D341Med (cell line): ENCODE measurements around the gene KIF25.

Source experiments
- DNase-seq: peaks from one replicate; pipeline ENCODE4 v3.0.0; 2012; ENCODE audit warnings: low spot score

KIF25 gene

DNA sequence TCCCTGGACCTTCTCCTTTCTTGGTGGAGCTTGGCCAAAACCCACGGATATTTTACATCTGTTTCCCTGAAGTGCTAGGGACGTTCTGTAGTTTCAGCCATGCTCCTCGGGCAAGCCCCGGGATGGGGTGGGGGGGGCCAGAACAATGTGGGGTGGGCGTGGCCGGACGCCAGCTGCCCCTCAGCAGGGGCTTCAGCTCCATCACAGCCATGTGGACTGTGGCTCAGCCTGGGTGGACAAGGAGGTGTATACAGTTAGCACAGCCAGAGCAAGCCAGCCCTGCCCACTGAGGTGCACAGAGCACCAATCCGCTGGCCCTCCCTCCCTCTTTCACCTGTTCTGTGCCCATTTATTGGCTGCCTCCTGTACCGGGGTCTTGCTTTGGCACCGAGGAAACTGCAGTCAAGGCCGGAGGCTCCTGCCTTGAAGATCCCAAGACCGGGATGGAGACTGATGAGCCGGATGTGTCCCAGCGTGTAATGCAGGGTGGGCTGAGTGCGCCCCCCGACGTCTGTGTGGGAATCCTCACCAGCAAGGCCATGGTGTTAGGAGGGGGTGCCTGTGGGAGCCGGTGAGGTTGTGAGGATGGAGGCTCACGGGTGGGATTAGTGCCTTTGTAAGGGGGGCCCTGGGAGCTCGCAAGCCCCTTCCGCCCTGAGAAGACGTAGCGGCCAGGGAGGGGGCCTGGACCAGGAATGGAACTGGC, 53.6 kb downstream of the KIF25 start:
- DNase-seq = no peak

DNA sequence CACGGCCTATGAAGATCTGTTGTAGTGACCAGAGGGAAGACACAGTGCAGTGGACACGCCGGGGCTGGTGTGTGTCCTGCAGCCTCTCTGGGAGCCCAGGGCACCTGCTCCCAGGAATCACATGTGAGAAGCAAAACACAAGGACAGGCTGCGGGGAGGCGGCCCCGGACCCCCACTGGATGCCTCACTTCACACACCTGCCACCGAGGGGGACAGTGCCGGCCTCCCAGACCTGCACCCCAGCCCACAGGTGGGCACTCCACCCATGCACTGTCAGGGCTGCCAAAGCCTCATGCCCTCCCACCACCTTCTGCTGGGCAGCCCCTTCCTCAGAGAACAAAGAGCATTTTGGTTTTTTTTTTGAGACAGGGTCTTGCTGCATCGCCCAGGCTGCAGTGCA, 54.2 kb downstream of the KIF25 start:
- no peak for DNase-seq

DNA sequence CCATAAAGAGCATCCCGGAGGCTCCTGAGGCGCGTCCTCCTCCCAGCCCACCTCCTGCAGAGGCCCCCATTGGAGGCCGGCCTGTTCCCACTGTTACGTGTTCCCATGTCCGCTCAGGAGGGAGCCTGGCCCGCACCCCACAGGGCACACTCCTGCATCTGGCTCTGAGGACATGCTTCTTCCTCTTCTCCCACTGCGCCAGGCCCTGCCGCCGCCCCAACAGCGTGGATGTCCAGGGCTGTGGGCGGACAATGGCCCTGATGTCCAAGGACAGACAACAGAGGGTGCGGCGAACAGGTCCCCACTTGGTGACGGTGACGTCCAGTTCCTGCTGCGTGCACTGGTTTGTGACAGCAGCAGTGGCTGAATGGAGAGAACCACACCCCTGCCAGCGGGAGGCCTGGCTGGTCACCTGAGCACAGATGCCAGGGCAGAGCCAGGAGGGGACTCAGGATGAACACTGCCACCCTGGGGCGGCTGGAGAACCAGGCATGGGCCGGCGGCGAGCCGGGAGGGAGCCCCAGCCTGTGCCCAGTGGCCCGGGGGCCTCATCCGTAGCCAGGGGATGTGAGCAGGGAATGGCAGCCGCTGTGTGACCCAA, 54.9 kb downstream of the KIF25 start:
- DNase-seq = no peak

DNA sequence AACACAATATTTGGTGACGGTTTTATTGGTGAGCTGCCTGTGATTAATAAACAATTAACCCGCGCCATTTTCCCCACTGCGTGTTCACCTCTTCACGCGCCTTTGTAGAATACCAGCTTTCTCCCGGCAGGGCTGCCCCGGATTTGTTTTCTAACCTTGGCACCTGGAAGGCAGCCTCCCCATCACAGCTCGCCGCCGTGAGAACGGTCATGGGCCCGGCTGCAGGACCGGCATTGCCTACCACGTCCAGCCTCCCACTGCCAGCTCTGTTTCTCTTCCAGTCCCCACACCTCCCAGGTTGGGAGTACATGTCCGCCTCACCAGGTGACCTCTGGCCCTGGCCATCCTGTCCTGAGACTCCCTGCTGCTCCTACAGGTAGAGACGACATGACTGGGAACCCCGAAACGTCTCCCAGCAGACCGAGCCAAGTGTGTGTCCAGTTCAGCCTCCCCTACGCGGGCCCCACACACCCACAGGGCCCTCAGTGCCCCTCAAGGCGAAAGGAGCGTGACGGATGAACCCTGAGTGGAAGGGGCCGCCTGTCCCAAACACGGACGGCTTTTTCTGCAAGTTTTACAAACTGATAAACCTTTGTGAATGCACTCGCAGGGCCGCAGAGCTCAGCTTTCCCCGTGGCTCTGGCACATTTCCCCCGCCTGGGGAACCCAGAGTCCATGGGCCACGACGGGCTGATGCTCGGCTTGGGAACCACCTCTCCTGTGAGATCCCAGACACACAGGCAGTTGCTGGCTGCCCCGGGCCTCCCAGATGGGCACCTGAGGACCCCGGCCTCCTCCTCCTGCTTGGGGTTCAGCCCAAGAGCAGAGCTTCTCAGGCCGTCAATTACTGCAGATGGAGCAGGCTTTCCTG, 55.9 kb downstream of the KIF25 start:
- DNase-seq = no peak

DNA sequence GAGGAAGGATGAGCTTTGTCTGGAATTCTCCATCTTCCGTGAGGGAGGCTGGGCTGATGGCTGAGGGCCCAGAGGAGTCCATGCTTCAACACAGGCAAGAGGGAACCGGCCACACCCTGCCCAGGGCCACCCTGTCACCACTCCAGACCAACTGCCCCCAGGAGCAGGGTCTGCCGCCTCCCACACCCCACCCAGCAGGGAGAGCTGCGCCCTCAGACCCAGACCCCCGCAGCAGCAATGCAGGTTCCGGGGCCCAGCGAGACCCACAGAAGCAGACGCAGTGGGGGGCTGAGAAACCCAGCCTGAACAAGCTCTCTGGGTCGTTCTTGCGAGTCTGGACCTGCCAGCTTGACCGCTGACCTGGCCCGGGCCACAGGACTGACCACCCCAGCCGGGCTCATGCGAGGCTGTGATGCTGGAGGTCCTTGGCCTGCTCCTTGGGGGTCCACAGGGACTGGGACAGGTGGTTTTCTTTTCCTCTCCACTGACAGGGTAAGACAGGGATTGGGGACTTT, 56.5 kb downstream of the KIF25 start:
- DNase-seq = no peak

GRCh38 chr6:168054765-168055560, 57.5 kb downstream of the KIF25 start:
- no peak for DNase-seq

GRCh38 chr6:168055696-168056489, 58.4 kb downstream of the KIF25 start:
- no peak for DNase-seq

DNA sequence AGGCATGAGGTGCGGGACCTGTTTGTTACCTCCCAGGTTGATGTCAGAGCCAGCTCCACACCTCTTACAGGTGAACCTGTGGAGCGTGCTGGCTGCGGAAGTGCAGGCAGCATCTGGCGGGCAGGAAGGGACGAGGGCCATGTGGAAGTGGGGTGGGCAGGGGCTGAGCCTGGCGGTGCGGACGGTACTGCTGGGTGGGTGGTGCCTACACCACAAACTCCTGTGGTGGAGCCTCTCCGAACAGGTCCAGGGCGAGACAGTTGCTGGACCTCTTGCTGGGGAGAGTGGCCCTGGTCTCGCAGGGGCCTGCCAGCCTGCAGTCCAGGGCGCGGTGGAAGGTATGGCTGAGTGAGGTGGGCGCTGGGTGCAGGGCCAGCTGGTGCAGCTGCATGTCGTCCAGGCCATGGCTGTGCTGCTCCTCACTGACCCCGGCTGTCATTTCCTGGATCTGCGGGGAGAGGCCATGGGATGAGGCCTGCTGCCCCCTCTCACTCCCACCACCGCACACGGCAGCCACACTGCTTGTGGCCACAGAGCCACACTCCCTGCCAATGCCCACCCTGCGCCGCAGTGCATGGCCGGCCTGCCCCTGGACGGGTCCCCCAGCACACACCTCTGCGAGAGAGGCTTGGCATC, 59.5 kb downstream of the KIF25 start:
- DNase-seq = no peak

GRCh38 chr6:168057836-168058235, 60.4 kb downstream of the KIF25 start:
- no peak for DNase-seq

DNA sequence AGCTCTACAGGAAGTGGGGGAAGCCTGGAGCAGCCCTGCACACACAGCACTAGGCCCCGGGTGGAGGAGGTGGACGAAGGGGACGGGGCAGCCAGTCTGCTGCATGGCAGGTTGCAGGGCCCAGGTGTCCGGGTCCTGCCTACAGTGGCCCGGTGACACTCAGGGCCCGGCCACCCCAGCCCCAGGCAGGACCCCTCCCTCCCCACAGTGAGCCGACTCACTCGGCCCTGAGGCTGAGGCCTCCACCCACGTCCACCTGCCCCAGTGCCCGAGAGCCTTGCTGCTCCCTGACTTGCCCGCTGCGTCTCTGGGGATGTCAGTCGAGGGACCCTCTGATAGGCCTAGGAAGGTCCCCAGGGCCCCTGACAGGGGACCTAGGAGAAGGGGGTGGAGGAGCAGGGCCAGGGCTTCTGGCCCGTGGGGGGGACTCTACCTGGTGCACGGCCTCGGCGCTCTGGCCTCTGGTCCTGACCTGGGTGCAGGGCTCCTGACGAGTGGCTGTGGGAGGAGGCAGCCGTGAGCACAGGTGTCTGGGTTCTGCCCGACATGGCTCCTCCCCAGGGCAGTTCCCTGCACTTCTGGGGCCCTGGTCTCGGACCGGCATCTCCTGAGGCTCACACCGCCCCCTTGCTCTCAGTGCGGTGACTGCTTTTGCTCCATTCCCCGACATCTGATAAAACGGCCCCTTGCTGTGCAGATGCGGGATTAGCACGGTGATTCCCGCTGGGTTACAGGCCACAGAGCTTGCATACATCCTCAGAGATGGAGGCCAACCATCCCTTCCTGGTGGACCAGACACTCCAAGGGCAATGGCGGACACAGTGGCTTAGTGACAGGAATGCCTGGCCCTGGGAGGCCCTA, 61.5 kb downstream of the KIF25 start:
- no peak for DNase-seq

GRCh38 chr6:168060521-168060931, 63.1 kb downstream of the KIF25 start:
- DNase-seq = no peak

- no peak for DNase-seq
These were observed 64.1 kb downstream of the KIF25 start for GRCh38 chr6:168061269-168062210.

GRCh38 chr6:168062346-168063289, 65.1 kb downstream of the KIF25 start:
- DNase-seq = no peak

GRCh38 chr6:168063431-168063830, 66.0 kb downstream of the KIF25 start:
- no peak for DNase-seq

DNA sequence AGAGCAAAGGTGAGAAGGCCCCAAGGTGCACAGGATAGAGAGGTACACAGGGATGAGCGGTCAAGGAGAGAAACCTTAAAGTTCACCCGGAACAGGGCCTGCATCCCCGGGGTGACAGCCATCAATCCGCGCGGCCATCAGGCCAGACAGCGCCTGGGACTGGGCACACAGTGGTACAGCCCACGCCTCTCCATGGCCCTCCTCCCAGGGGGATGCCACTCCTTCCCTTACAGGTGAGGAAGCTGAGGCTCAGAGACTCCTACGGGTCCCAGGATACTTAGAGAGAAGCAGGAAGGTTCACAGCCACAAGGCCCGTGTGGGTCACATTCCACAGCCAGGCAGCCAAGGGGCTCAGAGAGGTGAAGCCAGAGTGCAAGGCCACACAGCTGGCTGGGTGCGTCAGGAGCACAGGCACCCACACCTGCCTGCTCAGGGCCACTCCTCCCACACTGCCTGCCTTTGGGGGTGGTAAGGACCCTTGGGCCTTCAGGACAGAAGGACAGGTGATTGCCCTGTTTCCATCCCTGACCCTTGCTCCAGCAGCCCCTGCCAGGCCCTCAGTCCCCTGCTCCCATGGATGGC, 66.8 kb downstream of the KIF25 start:
- no peak for DNase-seq

- DNase-seq = no peak
These were observed 69.7 kb downstream of the KIF25 start for GRCh38 chr6:168067081-168067759.
